Measurements from ENCODE around the gene UBE2E2.

- no peak for TF ChIP-seq EZH2 (IDR thresholded peaks at IDR 0.05; ENCODE audit: borderline replicate concordance, low read depth, low read length, severe bottlenecking)
- TF ChIP-seq CTCF (IDR thresholded peaks at IDR 0.05; ENCODE audit: borderline replicate concordance, extremely low read depth, low read length, poor library complexity, severe bottlenecking) = no peak
These were observed 98.7 kb downstream of the UBE2E2 start for GRCh38 chr3:23301819-23302218.
